M059J (cell line): ENCODE data around the gene KPRP. TPM values are rescaled to one million over a fixed set of nuclear protein-coding genes. Genes with fewer than 3 reads are reported as not detected.

ENCODE experiments used
- DNase-seq: peaks from one replicate; pipeline ENCODE4 v3.0.0-alpha.2; 2012; ENCODE audit warnings: low read depth
- total RNA-seq: library from RNA; depleted of rRNA; stranded (reverse); fragments of >200 nt; shearing (Covaris generic); gene quantifications from 2 replicates; pipeline ENCODE4 v1.2.3, GENCODE V29; 2014; rRNA removed

Gene KPRP
- total RNA-seq, 1 experiment from 2014 or later = not detected

GRCh38 chr1:152774875-152775274 lies 17.1 kb downstream of the KPRP start, which contains the start of gene LCE1F:
TSS of gene LCE1F (plus strand) at chr1:152775140. CDS start at chr1:152776372, 1,232 bp downstream.
- no peak for DNase-seq

- DNase-seq = no peak
These were observed 18.5 kb downstream of the KPRP start for GRCh38 chr1:152776361-152776760.

- peak; percentile 27 for DNase-seq
These were observed 19.8 kb downstream of the KPRP start for GRCh38 chr1:152777510-152778137.

GRCh38 chr1:152783095-152783494 lies 25.3 kb downstream of the KPRP start:
- no peak for DNase-seq

- DNase-seq = no peak
These were observed 28.3 kb downstream of the KPRP start, which contains the start of gene LCE1E for GRCh38 chr1:152786077-152786476. TSS of gene LCE1E (plus strand) at chr1:152786257. CDS start at chr1:152787300, 1,043 bp downstream.

- DNase-seq = no peak
These were observed 37.9 kb downstream of the KPRP start for GRCh38 chr1:152795686-152796085.

- no peak for DNase-seq
These were observed 38.6 kb downstream of the KPRP start, which contains the start of gene LCE1D for GRCh38 chr1:152796421-152796820. TSS of gene LCE1D (plus strand) at chr1:152796721. CDS start at chr1:152797795, 1,074 bp downstream.

GRCh38 chr1:152801333-152801732 lies 43.5 kb downstream of the KPRP start:
- no peak for DNase-seq

DNA sequence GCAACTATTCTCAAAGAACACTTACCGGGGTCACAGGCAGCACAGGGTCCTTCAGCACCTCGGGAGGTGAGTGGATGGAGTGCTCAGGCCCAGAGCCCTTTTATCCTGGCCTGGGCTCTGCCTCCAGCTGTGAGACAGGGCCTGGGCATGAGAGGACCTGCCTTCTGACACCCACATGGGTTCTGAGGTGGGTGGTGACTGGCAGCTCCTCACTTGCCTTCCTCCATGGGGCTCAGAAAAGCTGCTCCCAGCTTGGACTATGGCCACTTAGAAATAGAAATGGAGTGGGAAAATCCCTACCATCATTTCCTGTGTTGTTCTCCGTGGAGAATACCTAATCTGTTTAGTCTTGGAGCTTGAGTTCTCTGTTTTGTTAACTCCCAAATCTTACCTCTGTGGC lies 48.8 kb downstream of the KPRP start, which contains the start of gene LCE1C:
Gene LCE1C, minus strand, starts transcription at position 76 of the 400 bp plus-strand sequence. CDS start 1,173 bp downstream, outside the sequence.
- DNase-seq = no peak

- no peak for DNase-seq
These were observed 53.2 kb downstream of the KPRP start for GRCh38 chr1:152811050-152811449.

Other genes with a start within 250 kb of the KPRP start
- not detected in 2 replicates for gene LCE5A, start 247.2 kb upstream of the KPRP start, total RNA-seq
- not detected in 2 replicates for gene CRCT1, start 243.5 kb upstream of the KPRP start, total RNA-seq
- gene LCE3E, start 191.2 kb upstream of the KPRP start, total RNA-seq = not detected in 2 replicates
- gene LCE3D, start 177.5 kb upstream of the KPRP start, total RNA-seq = not detected in 2 replicates
- gene LCE3C, start 157.8 kb upstream of the KPRP start, total RNA-seq = not detected in 2 replicates
- gene LCE3B, start 144.2 kb upstream of the KPRP start, total RNA-seq = not detected in 2 replicates
- not detected in 2 replicates for gene LCE3A, start 134.9 kb upstream of the KPRP start, total RNA-seq
- gene LCE2D, start 94.6 kb upstream of the KPRP start, total RNA-seq = not detected in 2 replicates
- not detected in 2 replicates for gene LCE2C, start 82.7 kb upstream of the KPRP start, total RNA-seq
- gene LCE2B, start 71.9 kb upstream of the KPRP start, total RNA-seq = not detected in 2 replicates
- gene LCE2A, start 59.7 kb upstream of the KPRP start, total RNA-seq = not detected in 2 replicates
- not detected in 2 replicates for gene LCE4A, start 49.9 kb upstream of the KPRP start, total RNA-seq
- not detected in 2 replicates for gene LCE1F, start 17.1 kb downstream of the KPRP start, total RNA-seq
- not detected in 2 replicates for gene LCE1E, start 28.2 kb downstream of the KPRP start, total RNA-seq
- not detected in 2 replicates for gene LCE1D, start 38.7 kb downstream of the KPRP start, total RNA-seq
- gene LCE1C, start 48.6 kb downstream of the KPRP start, total RNA-seq = not detected in 2 replicates
- not detected in 2 replicates for gene LCE1B, start 53.9 kb downstream of the KPRP start, total RNA-seq
- not detected in 2 replicates for gene LCE1A, start 69.4 kb downstream of the KPRP start, total RNA-seq
- not detected in 2 replicates for gene LCE6A, start 84.8 kb downstream of the KPRP start, total RNA-seq
- gene LCE7A, start 102.0 kb downstream of the KPRP start, total RNA-seq = not detected in 2 replicates
- not detected in 2 replicates for gene SMCP, start 120.3 kb downstream of the KPRP start, total RNA-seq
- gene IVL, start 150.5 kb downstream of the KPRP start, total RNA-seq = not detected in 2 replicates
- not detected in 2 replicates for gene SPRR5, start 189.2 kb downstream of the KPRP start, total RNA-seq
- not detected in 2 replicates for gene SPRR4, start 212.6 kb downstream of the KPRP start, total RNA-seq
- not detected in 2 replicates for gene SPRR1A, start 226.1 kb downstream of the KPRP start, total RNA-seq
- gene SPRR3, start 243.7 kb downstream of the KPRP start, total RNA-seq = not detected in 2 replicates